WTC11 (cell line): ENCODE data around the gene AFG3L2. TPM values are rescaled to one million over a fixed set of nuclear protein-coding genes. Genes with fewer than 3 reads are reported as not detected.

Experiments used
- ATAC-seq: fragments of 200-7000 bp; cut with Tn5 transposase; 2 replicates; pipeline ENCODE4 v1.10.0; 2021; ENCODE audit warnings: mild to moderate bottlenecking, moderate library complexity
- CTCF ChIA-PET: fragments of 300-600 bp; sonication (Branson Sonifier 250); formaldehyde crosslinking; loops from one replicate; lab custom pipeline; 2021; ENCODE audit warnings: antibody characterized with exemption; lab: Charles Lee
- POLR2A ChIA-PET: fragments of 350-600 bp; sonication (Branson Sonifier 250); formaldehyde crosslinking; loops from one replicate; lab custom pipeline; 2021; ENCODE audit warnings: antibody characterized with exemption; lab: Charles Lee
- DNase-seq: peaks from one replicate; pipeline ENCODE4 v3.0.0; 2021; ENCODE audit warnings: low spot score
- H3K27ac Mint-ChIP-seq: 2 replicates; pipeline ENCODE4 v1.8.0; 2021; ENCODE audit warnings: mixed read lengths
- H3K27me3 Mint-ChIP-seq: 2 replicates; pipeline ENCODE4 v1.8.0; 2021; ENCODE audit warnings: low read depth, mild to moderate bottlenecking, moderate library complexity, mixed read lengths
- H3K36me3 Mint-ChIP-seq: 2 replicates; pipeline ENCODE4 v1.8.0; 2021; ENCODE audit warnings: mixed read lengths
- H3K4me1 Mint-ChIP-seq: 2 replicates; pipeline ENCODE4 v1.8.0; 2022; ENCODE audit warnings: mixed read lengths
- H3K4me3 Mint-ChIP-seq: 2 replicates; pipeline ENCODE4 v1.8.0; 2021; ENCODE audit warnings: mild to moderate bottlenecking, moderate library complexity, mixed read lengths
- H3K9me3 Mint-ChIP-seq: 2 replicates; pipeline ENCODE4 v1.8.0; 2021; ENCODE audit warnings: mixed read lengths
- EMX1 ChIP-seq: fragments of 250-450 bp; sonication (Bioruptor Pico); IDR thresholded peaks from 2 replicates; pipeline ENCODE4 v1.8.0; 2021; ENCODE audit warnings: mild to moderate bottlenecking
- ESRRA ChIP-seq: sonication (generic); formaldehyde crosslinking; IDR thresholded peaks from 2 replicates; pipeline ENCODE4 v1.8.1; 2022; ENCODE audit warnings: mild to moderate bottlenecking, missing genetic modification reagents, borderline replicate concordance
- ETV6 ChIP-seq: sonication (generic); formaldehyde crosslinking; IDR thresholded peaks from 2 replicates; pipeline ENCODE4 v1.8.1; 2022; ENCODE audit warnings: mild to moderate bottlenecking, missing genetic modification reagents
- GRHL2 ChIP-seq: fragments of 250-450 bp; sonication (Bioruptor Pico); IDR thresholded peaks from 2 replicates; pipeline ENCODE4 v1.8.0; 2022; ENCODE audit warnings: mild to moderate bottlenecking, moderate library complexity; ENCODE audit not compliant: insufficient replicate concordance, severe bottlenecking
- NR1H2 ChIP-seq: sonication (generic); formaldehyde crosslinking; IDR thresholded peaks from 2 replicates; pipeline ENCODE4 v1.9.0; 2021; ENCODE audit warnings: mild to moderate bottlenecking, moderate library complexity, missing genetic modification reagents
- NR2C2 ChIP-seq: sonication (generic); formaldehyde crosslinking; IDR thresholded peaks from 2 replicates; pipeline ENCODE4 v1.8.0; 2022; ENCODE audit warnings: mild to moderate bottlenecking, missing genetic modification reagents
- OVOL2 ChIP-seq: fragments of 250-450 bp; sonication (Bioruptor Pico); IDR thresholded peaks from 2 replicates; pipeline ENCODE4 v1.9.0; 2021; ENCODE audit warnings: mild to moderate bottlenecking, borderline replicate concordance
- PRRX2 ChIP-seq: fragments of 250-450 bp; sonication (Bioruptor Pico); IDR thresholded peaks from 2 replicates; pipeline ENCODE4 v1.8.0; 2021; ENCODE audit warnings: mild to moderate bottlenecking
- ZNF138 ChIP-seq: sonication (generic); formaldehyde crosslinking; conservative IDR thresholded peaks from 2 replicates; pipeline ENCODE4 v1.8.1; 2022; ENCODE audit warnings: mild to moderate bottlenecking, moderate library complexity, missing genetic modification reagents
- ZNF219 ChIP-seq: sonication (generic); formaldehyde crosslinking; IDR thresholded peaks from 2 replicates; pipeline ENCODE4 v1.8.0; 2023; ENCODE audit warnings: missing genetic modification reagents, mild to moderate bottlenecking, borderline replicate concordance
- ZNF671 ChIP-seq: fragments of 250-450 bp; sonication (Bioruptor Pico); IDR thresholded peaks from 2 replicates; pipeline ENCODE4 v1.8.0; 2021; ENCODE audit warnings: mild to moderate bottlenecking
- total RNA-seq: library from RNA; stranded (reverse); gene quantifications from 3 replicates; pipeline ENCODE4 v1.2.3, GENCODE V29; 2021
- TF ChIP-seq, protein P1 (sequence below): sonication (generic); formaldehyde crosslinking; IDR thresholded peaks from 2 replicates; pipeline ENCODE4 v1.8.0; 2022; ENCODE audit warnings: mild to moderate bottlenecking, missing genetic modification reagents
- TF ChIP-seq, protein P2 (sequence below): sonication (generic); formaldehyde crosslinking; conservative IDR thresholded peaks from 2 replicates; pipeline ENCODE4 v1.8.1; 2023; ENCODE audit warnings: mild to moderate bottlenecking, low read depth, missing genetic modification reagents, moderate library complexity
- TF ChIP-seq, protein P3 (sequence below): sonication (generic); formaldehyde crosslinking; IDR thresholded peaks from 2 replicates; pipeline ENCODE4 v1.8.1; 2022; ENCODE audit warnings: missing genetic modification reagents, borderline replicate concordance
- TF ChIP-seq, protein P4 (sequence below): sonication (generic); formaldehyde crosslinking; IDR thresholded peaks from 2 replicates; pipeline ENCODE4 v1.8.1; 2022; ENCODE audit warnings: mild to moderate bottlenecking, missing genetic modification reagents, moderate library complexity, borderline replicate concordance
- TF ChIP-seq, protein P5 (sequence below): sonication (generic); formaldehyde crosslinking; IDR thresholded peaks from 2 replicates; pipeline ENCODE4 v1.8.1; 2022; ENCODE audit warnings: low read depth, missing genetic modification reagents, borderline replicate concordance
- TF ChIP-seq, protein P6 (sequence below): fragments of 250-450 bp; sonication (Bioruptor Pico); conservative IDR thresholded peaks from 2 replicates; pipeline ENCODE4 v1.9.0; 2021; ENCODE audit warnings: mild to moderate bottlenecking
- TF ChIP-seq, protein P7 (sequence below): fragments of 200-600 bp; IDR thresholded peaks from 2 replicates; pipeline ENCODE4 v1.8.0; 2022; ENCODE audit warnings: antibody characterized with exemption
- TF ChIP-seq, protein P8 (sequence below): sonication (generic); formaldehyde crosslinking; IDR thresholded peaks from 2 replicates; pipeline ENCODE4 v1.8.1; 2023; ENCODE audit warnings: mild to moderate bottlenecking, missing genetic modification reagents
- TF ChIP-seq, protein P9 (sequence below): sonication (generic); formaldehyde crosslinking; IDR thresholded peaks from 2 replicates; pipeline ENCODE4 v1.8.1; 2022; ENCODE audit warnings: mild to moderate bottlenecking, moderate library complexity, missing genetic modification reagents

The AFG3L2 gene
- total RNA-seq, 1 experiment from 2014 or later = 109 TPM

DNA sequence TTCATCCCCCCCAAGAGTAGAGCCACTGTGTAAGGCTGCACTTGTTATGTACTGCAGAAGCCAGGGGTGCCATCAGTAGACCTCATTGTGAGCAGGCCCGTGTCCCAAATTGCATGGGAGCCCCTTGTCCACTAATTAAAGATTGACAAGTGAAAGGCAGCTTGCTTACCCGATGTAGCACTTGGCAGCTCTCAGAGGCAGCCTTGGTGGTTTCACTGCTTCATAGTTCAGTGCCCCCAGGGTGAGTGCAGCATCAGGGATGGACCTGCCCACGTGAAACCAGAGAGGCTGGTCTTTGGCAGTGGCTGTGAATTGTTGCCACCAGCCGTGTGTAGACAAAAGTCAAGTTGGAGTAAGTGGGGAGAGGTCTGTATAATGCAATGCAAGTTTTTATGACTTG, 55.7 kb downstream of the AFG3L2 start:
- ChIA-PET POLR2A (no interaction called here), CTCF (interaction anchor here (0.6 to 1.4 kb wide), 2 partner anchors 13 to 18 kb away, joined by 3 to 4 read pairs; partner anchors contain the start of gene TUBB6)
- DNase-seq (no peak), ATAC-seq (no peak; the same call in 1 of the 2 replicates)
- no peaks in the 10 kb centered on the region for H3K27me3 Mint-ChIP-seq
- H3K9me3 Mint-ChIP-seq = no peaks in the 10 kb centered on the region
- H3K27ac Mint-ChIP-seq = no peak overlapping the region
- TF ChIP-seq, protein P1, sequence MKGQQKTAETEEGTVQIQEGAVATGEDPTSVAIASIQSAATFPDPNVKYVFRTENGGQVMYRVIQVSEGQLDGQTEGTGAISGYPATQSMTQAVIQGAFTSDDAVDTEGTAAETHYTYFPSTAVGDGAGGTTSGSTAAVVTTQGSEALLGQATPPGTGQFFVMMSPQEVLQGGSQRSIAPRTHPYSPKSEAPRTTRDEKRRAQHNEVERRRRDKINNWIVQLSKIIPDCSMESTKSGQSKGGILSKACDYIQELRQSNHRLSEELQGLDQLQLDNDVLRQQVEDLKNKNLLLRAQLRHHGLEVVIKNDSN (CRISPR knock-in tag) = no peak
- TF ChIP-seq ZNF671 (no peak), ZNF219 (CRISPR knock-in tag) (no peak), OVOL2 (CRISPR knock-in tag) (no peak), ZNF138 (CRISPR knock-in tag) (no peak), ETV6 (CRISPR knock-in tag) (no peak), NR2C2 (CRISPR knock-in tag) (no peak), ESRRA (CRISPR knock-in tag) (no peak), NR1H2 (CRISPR knock-in tag) (no peak), PRRX2 (no peak), GRHL2 (no peak), EMX1 (CRISPR knock-in tag) (no peak)
- TF ChIP-seq, protein P2, sequence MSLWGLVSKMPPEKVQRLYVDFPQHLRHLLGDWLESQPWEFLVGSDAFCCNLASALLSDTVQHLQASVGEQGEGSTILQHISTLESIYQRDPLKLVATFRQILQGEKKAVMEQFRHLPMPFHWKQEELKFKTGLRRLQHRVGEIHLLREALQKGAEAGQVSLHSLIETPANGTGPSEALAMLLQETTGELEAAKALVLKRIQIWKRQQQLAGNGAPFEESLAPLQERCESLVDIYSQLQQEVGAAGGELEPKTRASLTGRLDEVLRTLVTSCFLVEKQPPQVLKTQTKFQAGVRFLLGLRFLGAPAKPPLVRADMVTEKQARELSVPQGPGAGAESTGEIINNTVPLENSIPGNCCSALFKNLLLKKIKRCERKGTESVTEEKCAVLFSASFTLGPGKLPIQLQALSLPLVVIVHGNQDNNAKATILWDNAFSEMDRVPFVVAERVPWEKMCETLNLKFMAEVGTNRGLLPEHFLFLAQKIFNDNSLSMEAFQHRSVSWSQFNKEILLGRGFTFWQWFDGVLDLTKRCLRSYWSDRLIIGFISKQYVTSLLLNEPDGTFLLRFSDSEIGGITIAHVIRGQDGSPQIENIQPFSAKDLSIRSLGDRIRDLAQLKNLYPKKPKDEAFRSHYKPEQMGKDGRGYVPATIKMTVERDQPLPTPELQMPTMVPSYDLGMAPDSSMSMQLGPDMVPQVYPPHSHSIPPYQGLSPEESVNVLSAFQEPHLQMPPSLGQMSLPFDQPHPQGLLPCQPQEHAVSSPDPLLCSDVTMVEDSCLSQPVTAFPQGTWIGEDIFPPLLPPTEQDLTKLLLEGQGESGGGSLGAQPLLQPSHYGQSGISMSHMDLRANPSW (CRISPR knock-in tag) = no peak
- TF ChIP-seq, protein P3, sequence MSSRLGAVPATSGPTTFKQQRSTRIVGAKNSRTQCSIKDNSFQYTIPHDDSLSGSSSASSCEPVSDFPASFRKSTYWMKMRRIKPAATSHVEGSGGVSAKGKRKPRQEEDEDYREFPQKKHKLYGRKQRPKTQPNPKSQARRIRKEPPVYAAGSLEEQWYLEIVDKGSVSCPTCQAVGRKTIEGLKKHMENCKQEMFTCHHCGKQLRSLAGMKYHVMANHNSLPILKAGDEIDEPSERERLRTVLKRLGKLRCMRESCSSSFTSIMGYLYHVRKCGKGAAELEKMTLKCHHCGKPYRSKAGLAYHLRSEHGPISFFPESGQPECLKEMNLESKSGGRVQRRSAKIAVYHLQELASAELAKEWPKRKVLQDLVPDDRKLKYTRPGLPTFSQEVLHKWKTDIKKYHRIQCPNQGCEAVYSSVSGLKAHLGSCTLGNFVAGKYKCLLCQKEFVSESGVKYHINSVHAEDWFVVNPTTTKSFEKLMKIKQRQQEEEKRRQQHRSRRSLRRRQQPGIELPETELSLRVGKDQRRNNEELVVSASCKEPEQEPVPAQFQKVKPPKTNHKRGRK (CRISPR knock-in tag) = no peak
- TF ChIP-seq, protein P4, sequence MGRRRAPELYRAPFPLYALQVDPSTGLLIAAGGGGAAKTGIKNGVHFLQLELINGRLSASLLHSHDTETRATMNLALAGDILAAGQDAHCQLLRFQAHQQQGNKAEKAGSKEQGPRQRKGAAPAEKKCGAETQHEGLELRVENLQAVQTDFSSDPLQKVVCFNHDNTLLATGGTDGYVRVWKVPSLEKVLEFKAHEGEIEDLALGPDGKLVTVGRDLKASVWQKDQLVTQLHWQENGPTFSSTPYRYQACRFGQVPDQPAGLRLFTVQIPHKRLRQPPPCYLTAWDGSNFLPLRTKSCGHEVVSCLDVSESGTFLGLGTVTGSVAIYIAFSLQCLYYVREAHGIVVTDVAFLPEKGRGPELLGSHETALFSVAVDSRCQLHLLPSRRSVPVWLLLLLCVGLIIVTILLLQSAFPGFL (CRISPR knock-in tag) = no peak
- TF ChIP-seq, protein P5, sequence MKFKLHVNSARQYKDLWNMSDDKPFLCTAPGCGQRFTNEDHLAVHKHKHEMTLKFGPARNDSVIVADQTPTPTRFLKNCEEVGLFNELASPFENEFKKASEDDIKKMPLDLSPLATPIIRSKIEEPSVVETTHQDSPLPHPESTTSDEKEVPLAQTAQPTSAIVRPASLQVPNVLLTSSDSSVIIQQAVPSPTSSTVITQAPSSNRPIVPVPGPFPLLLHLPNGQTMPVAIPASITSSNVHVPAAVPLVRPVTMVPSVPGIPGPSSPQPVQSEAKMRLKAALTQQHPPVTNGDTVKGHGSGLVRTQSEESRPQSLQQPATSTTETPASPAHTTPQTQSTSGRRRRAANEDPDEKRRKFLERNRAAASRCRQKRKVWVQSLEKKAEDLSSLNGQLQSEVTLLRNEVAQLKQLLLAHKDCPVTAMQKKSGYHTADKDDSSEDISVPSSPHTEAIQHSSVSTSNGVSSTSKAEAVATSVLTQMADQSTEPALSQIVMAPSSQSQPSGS (CRISPR knock-in tag) = no peak
- H3K36me3 Mint-ChIP-seq = peaks cover 56% of the 10 kb centered on the region
- no peak overlapping the region for H3K4me3 Mint-ChIP-seq
- no peaks in the 10 kb centered on the region for H3K4me1 Mint-ChIP-seq

DNA sequence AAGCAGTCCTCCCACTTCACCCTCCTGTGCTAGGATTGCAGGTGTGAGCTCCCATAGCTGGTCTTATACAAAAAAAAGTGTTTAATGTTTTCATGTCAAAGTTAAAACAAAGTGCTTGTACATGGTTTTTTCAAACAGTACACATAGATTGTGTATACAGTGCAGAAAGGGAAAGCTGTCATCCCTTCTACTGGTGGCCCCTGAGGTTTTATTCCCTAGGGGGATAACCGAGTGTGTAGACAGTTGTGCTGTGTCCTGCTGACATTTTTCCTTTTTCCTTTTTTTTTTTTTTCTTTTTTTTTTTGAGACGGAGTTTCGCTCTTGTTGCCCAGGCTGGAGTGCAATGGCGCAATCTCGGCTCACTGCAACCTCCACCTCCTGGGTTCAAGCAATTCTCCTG, 58.2 kb downstream of the AFG3L2 start:
- H3K27ac Mint-ChIP-seq = no peak overlapping the region
- CTCF ChIA-PET = interaction anchor here (1.1 to 3.5 kb wide), 4 partner anchors 9 to 47 kb away, joined by 3 to 35 read pairs (median 8); no protein-coding TSS in a partner anchor
- peaks cover 4% of the 10 kb centered on the region for H3K4me1 Mint-ChIP-seq
- DNase-seq (no peak), ATAC-seq (no peak)
- no peak overlapping the region for H3K4me3 Mint-ChIP-seq
- peaks cover 51% of the 10 kb centered on the region for H3K36me3 Mint-ChIP-seq
- H3K9me3 Mint-ChIP-seq = no peaks in the 10 kb centered on the region
- no peaks in the 10 kb centered on the region for H3K27me3 Mint-ChIP-seq
- TF ChIP-seq, protein P6, sequence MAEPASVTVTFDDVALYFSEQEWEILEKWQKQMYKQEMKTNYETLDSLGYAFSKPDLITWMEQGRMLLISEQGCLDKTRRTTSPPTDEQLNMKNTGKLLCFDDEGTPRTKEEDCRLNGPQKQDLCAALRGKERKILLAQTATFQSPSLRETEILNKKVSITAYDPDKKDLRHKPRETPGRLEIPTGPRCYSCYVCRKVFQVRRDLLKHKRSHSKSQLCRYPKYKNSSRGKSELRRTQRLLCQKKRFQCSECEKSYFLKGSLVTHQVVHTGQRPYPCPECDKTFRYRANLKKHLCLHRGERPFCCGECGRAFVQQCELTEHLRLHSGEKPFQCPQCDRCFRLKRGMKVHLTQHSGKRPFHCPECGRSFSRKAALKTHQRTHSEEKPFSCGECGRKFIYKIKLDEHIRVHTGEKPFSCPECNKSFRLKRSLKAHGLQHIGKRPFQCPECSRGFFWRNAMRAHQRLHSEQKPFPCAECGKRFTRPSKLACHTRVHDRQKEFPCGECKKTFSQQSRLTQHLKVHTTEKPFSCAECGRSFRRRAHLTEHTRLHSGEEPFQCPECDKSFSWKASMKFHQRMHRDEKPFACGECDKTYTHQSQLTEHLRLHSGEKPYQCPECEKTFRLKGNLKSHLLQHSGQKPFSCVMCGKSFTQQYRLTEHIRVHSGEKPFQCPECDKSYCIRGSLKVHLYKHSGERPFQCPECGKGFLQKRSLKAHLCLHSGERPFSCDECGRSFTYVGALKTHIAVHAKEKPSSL (CRISPR knock-in tag) = no peak
- TF ChIP-seq, protein P1 (CRISPR knock-in tag) = no peak
- TF ChIP-seq, protein P7, sequence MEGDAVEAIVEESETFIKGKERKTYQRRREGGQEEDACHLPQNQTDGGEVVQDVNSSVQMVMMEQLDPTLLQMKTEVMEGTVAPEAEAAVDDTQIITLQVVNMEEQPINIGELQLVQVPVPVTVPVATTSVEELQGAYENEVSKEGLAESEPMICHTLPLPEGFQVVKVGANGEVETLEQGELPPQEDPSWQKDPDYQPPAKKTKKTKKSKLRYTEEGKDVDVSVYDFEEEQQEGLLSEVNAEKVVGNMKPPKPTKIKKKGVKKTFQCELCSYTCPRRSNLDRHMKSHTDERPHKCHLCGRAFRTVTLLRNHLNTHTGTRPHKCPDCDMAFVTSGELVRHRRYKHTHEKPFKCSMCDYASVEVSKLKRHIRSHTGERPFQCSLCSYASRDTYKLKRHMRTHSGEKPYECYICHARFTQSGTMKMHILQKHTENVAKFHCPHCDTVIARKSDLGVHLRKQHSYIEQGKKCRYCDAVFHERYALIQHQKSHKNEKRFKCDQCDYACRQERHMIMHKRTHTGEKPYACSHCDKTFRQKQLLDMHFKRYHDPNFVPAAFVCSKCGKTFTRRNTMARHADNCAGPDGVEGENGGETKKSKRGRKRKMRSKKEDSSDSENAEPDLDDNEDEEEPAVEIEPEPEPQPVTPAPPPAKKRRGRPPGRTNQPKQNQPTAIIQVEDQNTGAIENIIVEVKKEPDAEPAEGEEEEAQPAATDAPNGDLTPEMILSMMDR = no peak
- TF ChIP-seq, protein P8, sequence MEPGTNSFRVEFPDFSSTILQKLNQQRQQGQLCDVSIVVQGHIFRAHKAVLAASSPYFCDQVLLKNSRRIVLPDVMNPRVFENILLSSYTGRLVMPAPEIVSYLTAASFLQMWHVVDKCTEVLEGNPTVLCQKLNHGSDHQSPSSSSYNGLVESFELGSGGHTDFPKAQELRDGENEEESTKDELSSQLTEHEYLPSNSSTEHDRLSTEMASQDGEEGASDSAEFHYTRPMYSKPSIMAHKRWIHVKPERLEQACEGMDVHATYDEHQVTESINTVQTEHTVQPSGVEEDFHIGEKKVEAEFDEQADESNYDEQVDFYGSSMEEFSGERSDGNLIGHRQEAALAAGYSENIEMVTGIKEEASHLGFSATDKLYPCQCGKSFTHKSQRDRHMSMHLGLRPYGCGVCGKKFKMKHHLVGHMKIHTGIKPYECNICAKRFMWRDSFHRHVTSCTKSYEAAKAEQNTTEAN = no peak
- TF ChIP-seq, protein P9, sequence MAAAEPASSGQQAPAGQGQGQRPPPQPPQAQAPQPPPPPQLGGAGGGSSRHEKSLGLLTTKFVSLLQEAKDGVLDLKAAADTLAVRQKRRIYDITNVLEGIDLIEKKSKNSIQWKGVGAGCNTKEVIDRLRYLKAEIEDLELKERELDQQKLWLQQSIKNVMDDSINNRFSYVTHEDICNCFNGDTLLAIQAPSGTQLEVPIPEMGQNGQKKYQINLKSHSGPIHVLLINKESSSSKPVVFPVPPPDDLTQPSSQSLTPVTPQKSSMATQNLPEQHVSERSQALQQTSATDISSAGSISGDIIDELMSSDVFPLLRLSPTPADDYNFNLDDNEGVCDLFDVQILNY (CRISPR knock-in tag) = no peak
- POLR2A ChIA-PET = interaction anchor here (1.2 kb wide), 1 partner anchor 59 kb away, joined by 5 read pairs; no protein-coding TSS in a partner anchor
